ENCODE data around the gene SLCO4A1.
A peak's percentile ranks its signal among the peaks of the same experiment; 100 is the strongest.
"Not testable (repeated sequence)": the region's sequence is repeated elsewhere in the genome, so short reads cannot be mapped to it uniquely, and the experiment has no call there.

Gene SLCO4A1

GRCh38 chr20:62622877-62623487 lies 19.3 kb upstream of the SLCO4A1 start:
- no peak for DNase-seq

- peak; percentile 49 for DNase-seq
Observed at GRCh38 chr20:62623488-62624324, 18.6 kb upstream of the SLCO4A1 start.

- DNase-seq, result no peak
Observed at GRCh38 chr20:62624325-62624690, 18.0 kb upstream of the SLCO4A1 start.

- no peak for DNase-seq
Observed at GRCh38 chr20:62624719-62625453, 17.4 kb upstream of the SLCO4A1 start.

- no peak for DNase-seq
Observed at GRCh38 chr20:62625516-62625915, 16.8 kb upstream of the SLCO4A1 start.

GRCh38 chr20:62625921-62626547 lies 16.3 kb upstream of the SLCO4A1 start:
- no peak for DNase-seq

GRCh38 chr20:62627425-62627824 lies 14.9 kb upstream of the SLCO4A1 start:
- DNase-seq, result not testable (repeated sequence)

- DNase-seq, result no peak
Observed at GRCh38 chr20:62627901-62628612, 14.2 kb upstream of the SLCO4A1 start.

GRCh38 chr20:62628691-62629090 lies 13.6 kb upstream of the SLCO4A1 start:
- DNase-seq, result no peak

- DNase-seq, result no peak
Observed at GRCh38 chr20:62629864-62630470, 12.3 kb upstream of the SLCO4A1 start.

GRCh38 chr20:62631336-62632308 lies 10.7 kb upstream of the SLCO4A1 start:
- DNase-seq, result no peak

- DNase-seq, result no peak
Observed at GRCh38 chr20:62632575-62633090, 9.7 kb upstream of the SLCO4A1 start.

GRCh38 chr20:62633598-62634329 lies 8.5 kb upstream of the SLCO4A1 start:
- DNase-seq, result no peak

GRCh38 chr20:62634330-62634967 lies 7.9 kb upstream of the SLCO4A1 start:
- DNase-seq, result no peak

- DNase-seq, result no peak
Observed at GRCh38 chr20:62635232-62635631, 7.1 kb upstream of the SLCO4A1 start.

- no peak for DNase-seq
Observed at GRCh38 chr20:62635852-62636251, 6.5 kb upstream of the SLCO4A1 start.

- no peak for DNase-seq
Observed at GRCh38 chr20:62636446-62636845, 5.9 kb upstream of the SLCO4A1 start.

GRCh38 chr20:62637110-62637509 lies 5.2 kb upstream of the SLCO4A1 start:
- no peak for DNase-seq

GRCh38 chr20:62637521-62638054 lies 4.7 kb upstream of the SLCO4A1 start:
- no peak for DNase-seq

Data from fibroblast of skin of scalp (primary cell).